Measurements from ENCODE around the gene FHOD3. TPM values are rescaled to one million over a fixed set of nuclear protein-coding genes. Genes with fewer than 3 reads are reported as not detected.

FHOD3 gene
- polyA plus RNA-seq, 3 donors = 36.0 to 44.2 (median 39.2) TPM

DNA sequence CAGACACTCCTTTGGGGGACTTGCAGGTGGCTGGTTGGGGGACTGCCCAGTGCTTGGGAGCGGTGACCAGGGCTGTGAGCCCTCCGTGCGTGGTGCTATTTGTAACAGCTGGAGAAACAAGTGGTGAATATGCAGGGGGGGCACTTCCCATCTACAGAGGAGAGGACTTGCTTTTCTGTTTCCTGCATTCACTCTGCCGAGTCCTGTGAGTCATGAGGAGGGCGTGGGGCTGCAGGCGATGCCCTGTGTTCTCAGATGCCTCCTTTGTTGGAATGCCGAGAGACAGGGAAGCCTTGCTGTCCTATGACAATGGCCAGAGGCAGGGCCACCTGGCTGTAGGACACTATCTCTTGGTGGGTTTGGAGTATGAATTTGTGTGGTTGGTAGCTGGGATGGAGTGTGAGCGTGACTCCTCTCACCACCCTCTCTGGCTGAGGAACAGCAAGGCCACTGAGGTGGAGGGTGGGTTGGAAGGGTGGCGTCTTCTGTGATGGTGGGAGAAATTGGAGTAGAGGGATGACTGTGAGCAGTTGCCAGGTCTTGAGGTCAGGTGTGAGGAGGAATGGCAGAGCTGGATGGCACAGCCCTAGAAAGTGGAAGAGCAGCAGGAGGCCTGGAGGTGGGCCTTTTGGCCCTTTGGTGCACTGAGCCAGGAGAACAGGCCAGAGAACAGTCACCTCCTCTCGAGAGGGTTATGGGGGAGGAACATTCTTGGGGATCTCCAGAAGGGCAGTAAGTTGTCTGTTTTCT lies 24.3 kb downstream of the FHOD3 start:
- no peak for DNase-seq

DNA sequence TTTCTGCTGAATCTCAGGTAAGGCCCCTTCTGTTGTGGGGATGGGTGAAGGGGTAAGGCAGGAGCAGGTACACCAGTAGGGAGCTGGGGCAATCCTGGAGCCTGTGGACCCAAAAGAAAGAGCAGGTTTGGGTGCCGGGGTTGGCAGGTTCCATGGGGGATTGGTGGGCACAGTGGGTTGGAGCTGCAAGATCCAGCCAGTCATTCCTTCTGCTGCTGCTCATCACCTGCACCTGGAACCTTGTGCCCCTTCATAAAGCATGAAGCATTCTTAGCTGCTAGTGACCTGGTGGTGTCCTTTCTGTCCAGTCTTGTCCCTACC lies 24.9 kb downstream of the FHOD3 start:
- no peak for DNase-seq

DNA sequence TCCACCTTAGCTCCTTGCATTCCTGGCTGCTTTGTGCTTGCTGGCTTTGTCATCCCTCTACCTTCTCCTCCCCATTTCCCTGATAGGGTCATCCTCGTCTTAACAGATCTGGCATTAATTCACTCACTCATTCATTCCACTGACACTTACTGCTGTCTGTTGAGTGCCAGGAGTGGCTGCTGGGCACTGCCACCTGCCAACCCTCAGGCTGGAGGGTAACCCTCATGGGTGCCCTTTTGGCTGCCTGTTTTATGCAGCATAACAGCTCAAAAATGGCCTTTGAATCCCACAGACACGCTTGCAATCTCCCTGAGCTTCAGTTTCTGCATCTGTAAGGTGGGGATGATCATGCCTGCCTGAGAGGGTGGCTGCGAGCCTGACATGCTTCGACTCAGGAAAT lies 25.2 kb downstream of the FHOD3 start:
- no peak for DNase-seq

DNA sequence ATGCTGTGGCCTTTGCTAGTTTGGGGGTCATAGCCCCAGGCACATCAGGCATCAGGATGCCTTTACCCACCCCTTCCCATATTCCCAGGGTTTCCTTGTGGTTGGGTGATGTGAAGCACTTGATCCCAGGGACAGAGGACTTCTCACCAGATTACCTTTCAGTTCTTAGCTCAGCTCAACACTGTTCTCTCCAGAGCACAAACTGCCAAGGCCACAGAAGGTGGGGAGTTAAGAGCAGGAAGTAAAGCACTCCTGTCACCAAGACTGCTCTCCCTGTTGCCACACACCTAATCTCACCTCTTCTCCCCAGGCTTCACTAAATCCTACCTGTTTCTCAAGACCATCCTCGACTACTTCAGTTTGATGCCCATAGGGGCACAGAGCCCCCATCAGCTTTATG lies 25.9 kb downstream of the FHOD3 start:
- no peak for DNase-seq

DNA sequence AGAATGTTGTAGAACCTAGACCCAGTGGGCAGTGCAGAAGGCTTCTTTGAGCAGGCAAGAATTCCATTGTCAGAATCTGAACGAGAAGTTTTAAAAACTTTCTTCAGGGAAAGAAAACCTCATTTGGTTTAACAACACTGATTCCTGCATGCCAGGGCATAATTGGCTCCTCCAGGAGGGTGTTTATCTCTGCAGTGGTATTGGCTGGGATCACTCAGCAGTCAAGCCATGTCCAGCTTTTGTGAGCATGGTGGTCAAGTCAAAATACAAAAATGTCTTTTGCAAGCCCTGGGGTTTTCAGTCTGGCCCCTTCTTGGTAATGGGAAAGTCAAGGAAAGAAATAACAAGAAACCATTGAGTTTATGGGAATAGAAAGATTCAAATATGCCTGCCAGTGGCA lies 28.3 kb downstream of the FHOD3 start:
- no peak for DNase-seq

DNA sequence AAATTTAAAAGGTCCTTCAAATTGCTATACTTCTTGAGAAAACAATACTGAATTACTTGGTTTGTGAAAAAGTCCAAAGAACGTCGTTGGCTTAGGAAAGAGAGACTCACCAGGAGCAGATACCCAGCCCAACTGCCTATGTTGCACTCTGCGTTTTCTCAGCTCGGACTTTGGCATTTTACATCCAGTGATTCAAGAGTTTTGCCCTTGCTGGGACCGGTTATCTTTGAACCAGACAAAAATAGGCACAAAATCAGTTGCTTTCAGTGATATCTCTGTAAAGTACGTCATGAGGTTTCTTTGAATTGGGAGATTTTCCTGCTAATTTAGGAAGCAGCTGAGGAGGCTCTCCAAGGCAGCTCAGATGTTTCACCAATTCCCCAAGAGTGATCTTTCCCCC lies 29.3 kb downstream of the FHOD3 start:
- DNase-seq = no peak

DNA sequence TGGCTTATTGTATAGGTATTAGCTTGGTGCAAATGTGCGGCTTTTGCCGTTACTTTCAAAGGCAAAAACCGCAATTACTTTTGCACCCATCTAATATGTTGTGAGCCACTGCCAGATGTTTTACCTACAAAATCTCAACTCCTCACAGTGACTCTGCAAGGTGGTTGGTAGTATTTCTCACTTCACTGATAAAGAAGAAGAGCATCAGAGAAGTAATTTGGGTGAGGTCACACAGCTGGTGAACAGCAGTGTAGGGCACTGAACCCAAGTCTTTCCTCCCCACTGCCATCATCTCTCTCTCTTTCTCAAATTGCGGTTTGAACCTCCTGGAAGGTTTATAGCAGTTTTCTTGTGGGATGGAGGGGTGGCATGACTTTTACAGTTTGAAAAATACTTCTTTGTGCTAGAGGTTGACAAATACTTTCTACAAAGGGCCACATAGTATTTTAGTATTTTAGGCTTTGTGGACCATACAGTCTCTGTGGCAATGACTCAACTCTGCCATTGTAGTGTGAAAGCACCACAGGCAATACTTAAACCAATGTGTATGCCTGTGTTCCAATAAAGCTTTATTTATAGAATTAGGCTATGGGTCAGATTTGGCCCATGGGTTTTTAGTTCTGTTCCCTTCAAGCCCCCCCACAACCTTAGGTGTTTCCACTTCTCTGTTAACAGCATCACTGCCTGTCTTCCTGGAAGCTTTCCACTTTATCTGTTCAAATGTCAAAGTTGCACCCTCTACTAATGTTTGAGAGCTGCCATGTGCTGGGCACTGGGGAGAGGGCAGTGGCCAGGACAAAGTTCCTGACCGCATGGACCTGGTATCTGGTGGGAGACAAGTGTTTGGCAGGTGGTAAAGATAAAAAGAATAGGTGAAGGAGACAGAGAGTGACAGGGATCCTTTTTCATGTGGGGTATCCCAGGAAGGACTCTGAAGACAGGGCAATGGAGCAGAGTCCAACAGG lies 30.1 kb downstream of the FHOD3 start:
- no peak for DNase-seq

DNA sequence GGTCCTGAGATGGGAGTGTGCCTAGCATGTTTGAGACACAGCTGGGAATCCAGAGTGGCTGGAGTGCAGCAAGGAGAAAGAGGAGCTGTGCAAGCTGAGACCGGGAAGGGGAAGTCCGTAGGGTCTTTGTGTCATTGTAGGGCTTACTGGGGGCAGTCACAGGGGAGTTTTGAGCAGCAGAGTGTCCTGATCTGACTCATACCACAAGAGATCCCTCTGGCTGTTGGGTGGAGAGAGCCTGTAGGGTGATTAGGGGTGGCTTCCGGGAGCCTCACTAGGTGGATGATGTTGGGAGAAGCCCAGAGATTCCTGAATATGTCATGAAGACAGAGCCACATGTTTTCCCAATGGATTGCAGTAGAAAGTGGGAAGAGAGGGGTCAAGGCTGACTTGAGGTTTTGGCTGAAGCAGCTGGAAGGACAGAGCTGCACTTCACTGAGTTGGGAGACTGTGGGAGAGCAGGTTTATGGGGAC lies 30.9 kb downstream of the FHOD3 start:
- DNase-seq = no peak

DNA sequence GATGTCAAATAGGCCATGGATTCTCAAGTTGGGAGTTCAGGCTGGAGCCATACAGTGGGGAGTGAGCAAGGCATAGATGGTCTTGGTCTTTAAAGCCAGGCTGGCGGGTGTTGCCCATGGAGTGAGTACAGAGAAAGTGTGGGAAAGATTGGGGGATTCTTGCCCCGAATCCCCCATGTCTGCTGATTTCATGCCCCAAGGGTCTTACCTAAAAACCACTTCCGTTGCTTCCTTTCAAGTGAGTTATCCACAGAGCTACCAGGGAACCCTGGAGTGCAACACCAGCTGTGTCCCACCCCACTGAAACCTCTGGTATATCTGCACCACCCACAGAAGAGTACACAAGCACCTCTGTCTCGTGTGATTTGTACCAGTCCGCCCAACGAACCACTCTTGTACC lies 31.4 kb downstream of the FHOD3 start:
- DNase-seq = no peak

DNA sequence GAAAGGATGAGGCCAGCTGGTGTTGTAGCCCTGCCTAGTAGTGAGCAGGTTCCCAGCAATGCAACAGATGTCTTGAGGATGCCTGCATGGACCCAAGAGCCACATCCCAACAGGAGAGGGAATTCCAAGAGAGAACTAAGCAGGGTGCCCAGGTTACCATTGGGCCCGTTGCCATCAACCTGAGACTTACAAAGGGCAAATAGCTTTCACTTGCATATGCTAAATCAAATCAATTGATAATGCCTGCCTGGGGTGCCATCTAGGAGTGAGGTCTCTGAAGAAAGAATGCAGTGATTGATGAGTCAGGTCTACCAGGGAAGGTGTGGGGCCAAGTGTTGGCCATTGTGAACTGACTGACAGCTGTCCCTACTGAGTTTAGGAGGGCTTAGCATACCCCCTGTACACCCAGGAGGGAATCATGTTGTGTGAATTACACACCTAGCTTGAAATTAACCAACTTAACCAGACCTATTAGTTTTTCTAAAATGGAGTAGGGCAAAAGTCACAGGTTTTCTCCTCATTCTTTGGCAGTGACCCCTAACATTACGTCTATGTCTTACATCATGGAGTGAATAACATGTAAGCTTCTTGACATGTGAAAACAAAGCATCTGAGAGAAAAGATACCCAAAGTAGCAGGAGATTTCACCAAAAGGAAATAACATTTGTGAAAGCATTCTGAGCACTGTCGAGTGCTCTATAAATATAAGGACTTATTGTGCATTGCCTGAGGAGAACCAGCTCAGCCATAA lies 32.3 kb downstream of the FHOD3 start:
- no peak for DNase-seq

DNA sequence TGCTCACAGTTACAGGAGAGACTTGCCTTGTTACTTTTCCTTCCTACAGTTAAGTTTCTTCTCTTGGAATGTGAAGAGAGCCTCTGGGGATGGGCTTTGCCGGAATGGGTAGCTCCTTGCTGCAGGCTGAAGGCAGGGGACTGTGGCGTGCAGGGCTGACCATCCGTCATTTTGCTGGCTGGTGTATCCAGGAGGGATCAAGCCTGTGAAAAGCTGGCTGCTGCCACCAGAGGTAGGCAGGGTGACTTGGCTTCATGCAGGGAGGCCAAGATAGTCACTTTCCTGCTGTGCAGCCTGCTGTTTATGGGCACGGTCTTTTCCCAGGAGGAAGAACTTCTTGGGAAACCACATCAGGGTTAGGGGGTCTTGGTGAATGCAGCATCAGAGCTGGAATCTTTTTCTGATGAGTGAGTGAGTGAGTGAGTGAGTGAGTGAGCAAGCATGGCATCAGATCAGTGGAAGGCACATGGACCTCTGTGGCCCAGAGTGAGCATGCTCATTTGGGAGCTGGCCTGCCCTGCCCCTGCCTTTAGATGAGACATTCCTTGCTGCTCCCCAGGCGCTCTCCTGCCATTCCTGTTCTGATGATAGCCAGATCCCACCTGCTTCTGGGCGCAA lies 33.0 kb downstream of the FHOD3 start:
- DNase-seq = no peak

DNA sequence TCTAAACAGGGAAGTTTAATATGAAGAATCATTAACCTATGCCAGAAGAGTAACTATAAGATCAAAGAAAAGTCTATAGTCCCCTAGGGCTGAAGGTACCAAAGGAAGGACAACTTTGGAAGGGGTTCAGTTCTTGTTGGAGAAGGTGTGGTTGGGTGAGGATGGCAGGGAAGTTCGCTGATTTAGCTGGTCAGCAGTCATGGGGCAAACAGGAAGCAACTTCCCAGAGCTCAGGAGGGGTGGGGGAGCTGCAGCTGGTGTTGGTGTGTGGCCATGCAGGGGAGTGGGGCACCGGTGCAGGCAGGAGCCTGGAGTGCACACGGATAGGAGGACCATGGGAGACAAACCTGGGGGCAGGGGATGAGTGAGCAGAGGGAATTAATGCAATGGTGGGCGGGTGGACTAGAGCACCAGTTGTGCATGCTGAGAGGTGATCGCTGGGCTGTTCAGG lies 34.0 kb downstream of the FHOD3 start:
- DNase-seq = no peak

DNA sequence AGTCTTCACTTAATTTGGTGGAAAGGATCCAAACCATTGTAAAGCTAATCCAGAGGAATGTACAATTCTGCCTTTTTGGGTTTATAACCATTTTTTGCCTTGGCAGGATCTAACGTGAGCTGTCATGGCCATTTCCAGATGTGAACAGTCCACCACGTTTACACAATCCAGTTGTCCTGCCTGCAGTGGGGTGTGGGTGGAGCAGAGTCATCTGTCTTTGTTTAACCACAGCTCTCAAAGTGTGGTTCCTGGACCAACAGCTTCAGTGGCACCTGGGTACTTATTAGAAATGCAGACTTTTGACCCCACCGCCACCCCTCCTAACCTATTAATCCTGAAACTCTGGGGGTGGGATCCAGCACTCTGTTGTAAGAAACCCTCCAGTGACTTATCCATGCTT lies 35.9 kb downstream of the FHOD3 start:
- DNase-seq = no peak

DNA sequence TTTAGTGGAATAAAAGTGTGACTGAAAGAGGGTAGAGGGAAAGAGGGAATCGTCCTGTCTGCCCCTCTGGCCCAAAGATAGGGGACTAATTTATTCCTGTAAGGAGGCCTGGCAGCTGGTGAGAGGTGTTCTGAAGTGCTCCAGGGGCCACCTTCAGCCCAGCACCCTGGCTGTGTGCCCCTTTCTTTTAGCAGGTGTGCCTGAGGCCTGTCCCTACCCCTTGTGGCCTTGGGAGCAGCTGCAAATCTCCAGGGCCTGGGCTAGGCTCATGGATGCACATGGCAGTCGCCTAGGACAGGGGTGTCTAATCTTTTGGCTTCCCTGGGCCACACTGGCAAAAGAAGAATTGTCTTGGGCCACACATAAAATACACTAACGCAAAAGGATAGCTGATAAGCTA lies 37.3 kb downstream of the FHOD3 start:
- DNase-seq = no peak

DNA sequence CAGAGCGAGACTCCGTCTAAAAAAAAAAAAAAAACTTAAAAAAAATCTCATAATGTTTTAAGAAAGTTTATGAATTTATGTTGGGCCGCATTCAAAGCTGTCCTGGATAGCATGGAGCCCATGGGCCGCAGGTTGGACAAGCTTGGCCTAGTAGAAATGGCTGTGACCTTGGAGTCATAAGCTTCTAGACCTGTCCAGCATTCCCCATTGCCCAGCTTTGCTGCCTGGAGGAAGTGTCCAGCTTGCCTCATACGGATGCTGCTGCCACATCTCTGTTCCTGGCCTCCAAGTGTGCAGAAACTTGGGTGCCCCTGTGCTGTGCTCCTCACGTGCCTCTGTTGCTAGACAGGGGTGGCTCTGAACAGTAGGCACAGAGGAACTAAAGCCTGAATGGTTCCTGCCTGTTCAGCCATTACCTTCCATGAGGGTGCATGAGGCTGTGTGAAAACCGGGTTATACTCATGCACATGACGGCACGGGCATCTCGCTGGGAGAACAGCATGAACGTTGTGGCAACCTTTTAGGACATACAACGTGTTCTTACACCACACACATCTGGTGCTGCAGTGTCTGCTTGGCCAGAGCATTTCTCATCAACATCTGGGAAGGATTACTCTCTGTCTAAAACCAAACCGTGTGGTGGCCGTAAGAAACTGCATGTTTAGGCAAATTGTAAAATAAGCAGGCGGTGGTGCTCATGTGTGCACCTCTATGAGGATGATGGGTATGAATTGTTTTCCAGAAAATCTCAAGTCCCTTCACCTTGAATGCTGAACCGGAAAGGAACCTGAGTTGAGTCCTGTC lies 38.2 kb downstream of the FHOD3 start:
- no peak for DNase-seq

DNA sequence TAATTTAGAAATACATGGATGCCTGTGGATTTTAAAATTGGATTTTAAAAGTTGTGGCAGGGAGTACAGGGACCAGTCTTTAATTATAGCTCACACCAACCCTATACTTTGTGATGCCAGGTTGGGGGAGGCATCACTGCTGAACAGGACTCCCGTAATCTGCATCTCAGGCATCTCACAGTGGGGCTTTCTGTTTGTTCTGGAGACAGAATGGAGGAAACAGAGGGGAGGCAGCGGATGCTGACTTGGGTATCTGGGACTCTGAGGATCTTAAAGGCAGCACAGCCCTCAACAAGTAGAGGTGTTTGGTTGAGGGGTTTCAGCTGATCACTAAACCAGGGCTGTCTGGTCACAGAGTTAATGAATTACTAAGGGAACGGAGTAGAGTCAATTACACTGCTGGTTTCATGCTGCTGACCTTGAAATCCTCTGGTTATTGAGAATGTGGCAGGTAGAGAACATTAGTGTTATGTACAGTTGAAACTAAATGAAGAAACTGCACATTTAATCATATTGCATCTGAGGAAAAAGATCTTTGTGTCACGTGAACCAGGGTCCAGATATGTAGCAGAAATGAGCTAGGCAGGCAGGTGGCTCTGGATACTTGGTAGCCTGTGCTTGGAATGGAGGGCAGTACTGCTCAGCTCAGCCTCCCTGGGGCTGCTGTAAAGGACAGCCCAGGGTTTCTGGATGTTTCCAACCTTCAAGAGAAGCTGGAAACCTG lies 40.3 kb downstream of the FHOD3 start:
- DNase-seq = no peak

DNA sequence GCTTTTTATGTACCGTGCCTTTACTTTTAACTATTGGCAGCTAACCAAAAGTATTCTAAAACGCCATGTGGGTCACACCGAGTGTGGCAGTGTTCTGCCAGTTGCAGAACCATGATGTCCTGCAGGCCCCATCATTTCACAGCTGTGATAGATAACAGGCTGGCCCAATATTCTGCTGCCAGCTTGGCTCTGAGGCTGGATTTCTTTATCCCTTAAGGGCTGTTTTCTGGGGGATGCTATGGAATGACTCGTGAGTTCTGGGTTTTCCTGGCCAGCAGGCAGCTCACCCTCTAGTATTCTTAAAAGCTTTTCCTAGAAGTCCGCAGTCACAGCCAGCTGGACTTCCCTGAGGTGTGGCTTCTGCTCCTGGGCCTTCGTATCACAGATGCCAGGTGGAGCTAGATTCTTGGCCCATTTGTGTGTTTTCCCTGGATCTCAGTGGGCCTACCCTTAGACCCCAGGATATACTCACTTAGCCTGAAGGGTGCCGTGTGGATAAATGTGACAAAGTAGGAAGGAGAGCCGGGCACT lies 41.0 kb downstream of the FHOD3 start:
- no peak for DNase-seq

DNA sequence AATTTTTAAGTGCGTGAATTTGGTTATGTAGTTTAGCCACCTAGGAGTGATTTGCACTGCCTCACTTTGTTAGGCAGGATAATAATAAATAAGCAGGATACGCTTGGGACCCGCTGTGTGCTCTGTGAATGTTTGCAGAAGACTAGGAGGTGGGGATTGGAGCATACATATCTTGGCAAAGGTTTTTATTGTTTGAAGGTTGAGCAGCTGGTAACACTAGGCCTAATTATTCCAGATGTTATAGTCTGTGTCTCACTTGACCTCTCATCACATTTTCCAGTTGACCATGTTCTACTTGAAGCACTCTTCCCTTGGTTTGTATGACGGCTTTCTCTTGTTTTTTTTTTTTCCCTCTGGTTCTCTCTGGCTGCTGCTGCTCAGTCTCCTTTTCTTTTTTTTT lies 42.7 kb downstream of the FHOD3 start:
- DNase-seq = no peak

DNA sequence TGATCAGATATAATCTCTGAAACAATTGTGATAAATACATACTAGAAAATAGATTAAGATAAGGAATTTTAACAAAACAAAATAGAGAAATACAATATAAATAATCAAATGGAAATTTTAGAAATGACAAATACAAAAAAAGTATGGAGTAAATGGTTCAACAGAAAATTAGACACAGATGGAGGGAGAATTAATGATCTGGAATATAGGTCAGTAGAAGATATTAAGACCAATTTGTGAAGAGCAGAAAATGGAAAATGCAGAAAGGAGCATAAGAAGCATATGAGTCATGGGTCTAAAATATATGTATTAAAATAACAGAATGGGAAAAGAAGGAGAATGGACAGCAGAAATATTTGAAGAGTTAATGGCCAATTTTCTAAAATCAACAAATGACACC lies 44.4 kb downstream of the FHOD3 start:
- no peak for DNase-seq

DNA sequence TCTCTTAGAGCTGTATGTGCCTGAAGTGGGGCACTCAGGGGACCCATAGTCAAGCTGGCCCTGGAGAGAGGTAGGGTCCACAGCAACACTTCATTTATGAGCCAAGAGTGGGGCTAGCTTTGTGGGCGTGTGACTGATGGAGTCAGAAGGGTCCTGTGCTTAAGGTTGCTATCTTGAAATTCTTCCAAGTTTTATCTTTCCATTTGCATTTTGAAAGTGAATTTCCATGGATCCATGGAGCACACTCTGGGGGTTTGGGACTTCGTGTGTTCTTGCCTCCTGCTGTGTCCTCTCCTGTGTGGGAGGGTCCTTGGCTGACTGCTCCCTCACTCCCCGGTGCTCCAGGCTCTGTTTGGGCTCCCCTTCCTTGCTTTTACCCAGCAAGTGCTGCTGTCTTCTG lies 50.8 kb downstream of the FHOD3 start:
- no peak for DNase-seq

Data from renal pelvis (tissue), 4 donors.